Stimulated activated CD4-positive, alpha-beta T cell treated with anti-CD3 and anti-CD28 coated beads, Interleukin-1b, Interleukin-23, amount 100 ng/mL, for 48 hours (primary cell): ENCODE measurements around the gene PPDPF.

Source experiments
- DNase-seq: peaks from one replicate; pipeline ENCODE4 v3.0.0-alpha.2; 2020

Gene PPDPF

GRCh38 chr20:63487781-63488241, 32.8 kb upstream of the PPDPF start:
- DNase-seq = no peak

- no peak for DNase-seq
These were observed 32.0 kb upstream of the PPDPF start for GRCh38 chr20:63488315-63489251.

- DNase-seq = no peak
These were observed 30.1 kb upstream of the PPDPF start for GRCh38 chr20:63490416-63490815.

- DNase-seq = no peak
These were observed 29.5 kb upstream of the PPDPF start for GRCh38 chr20:63491078-63491477.

- DNase-seq = no peak
These were observed 28.8 kb upstream of the PPDPF start for GRCh38 chr20:63491635-63492230.

- no peak for DNase-seq
These were observed 28.0 kb upstream of the PPDPF start for GRCh38 chr20:63492518-63492917.

- DNase-seq = no peak
These were observed 27.6 kb upstream of the PPDPF start for GRCh38 chr20:63492982-63493381.

GRCh38 chr20:63493563-63494020, 27.0 kb upstream of the PPDPF start:
- no peak for DNase-seq

GRCh38 chr20:63494084-63494419, 26.5 kb upstream of the PPDPF start:
- DNase-seq = no peak

GRCh38 chr20:63494420-63495166, 26.0 kb upstream of the PPDPF start:
- DNase-seq = no peak

GRCh38 chr20:63495167-63495720, 25.3 kb upstream of the PPDPF start:
- DNase-seq = no peak

GRCh38 chr20:63495741-63496595, 24.6 kb upstream of the PPDPF start:
- DNase-seq = peak; percentile 64

GRCh38 chr20:63496596-63497120, 23.9 kb upstream of the PPDPF start:
- DNase-seq = no peak

GRCh38 chr20:63497138-63497945, 23.2 kb upstream of the PPDPF start:
- DNase-seq = no peak

GRCh38 chr20:63497946-63498935, 22.3 kb upstream of the PPDPF start:
- no peak for DNase-seq

- no peak for DNase-seq
These were observed 21.6 kb upstream of the PPDPF start, which contains the start of gene EEF1A2 for GRCh38 chr20:63498960-63499337. Gene EEF1A2 (minus strand): TSS chr20:63499083. CDS start chr20:63497763, 1,320 bp downstream.

GRCh38 chr20:63499338-63499969, 21.1 kb upstream of the PPDPF start:
- no peak for DNase-seq

- no peak for DNase-seq
These were observed 20.2 kb upstream of the PPDPF start for GRCh38 chr20:63500151-63500901.
